Measurements from ENCODE around the gene SOD2. TPM values are rescaled to one million over a fixed set of nuclear protein-coding genes. Genes with fewer than 3 reads are reported as not detected.
"Not testable (repeated sequence)": the region's sequence is repeated elsewhere in the genome, so short reads cannot be mapped to it uniquely, and the experiment has no call there.

SOD2 gene
- total RNA-seq, 2 donors from 2014 or later = 138 to 1,181 TPM

DNA sequence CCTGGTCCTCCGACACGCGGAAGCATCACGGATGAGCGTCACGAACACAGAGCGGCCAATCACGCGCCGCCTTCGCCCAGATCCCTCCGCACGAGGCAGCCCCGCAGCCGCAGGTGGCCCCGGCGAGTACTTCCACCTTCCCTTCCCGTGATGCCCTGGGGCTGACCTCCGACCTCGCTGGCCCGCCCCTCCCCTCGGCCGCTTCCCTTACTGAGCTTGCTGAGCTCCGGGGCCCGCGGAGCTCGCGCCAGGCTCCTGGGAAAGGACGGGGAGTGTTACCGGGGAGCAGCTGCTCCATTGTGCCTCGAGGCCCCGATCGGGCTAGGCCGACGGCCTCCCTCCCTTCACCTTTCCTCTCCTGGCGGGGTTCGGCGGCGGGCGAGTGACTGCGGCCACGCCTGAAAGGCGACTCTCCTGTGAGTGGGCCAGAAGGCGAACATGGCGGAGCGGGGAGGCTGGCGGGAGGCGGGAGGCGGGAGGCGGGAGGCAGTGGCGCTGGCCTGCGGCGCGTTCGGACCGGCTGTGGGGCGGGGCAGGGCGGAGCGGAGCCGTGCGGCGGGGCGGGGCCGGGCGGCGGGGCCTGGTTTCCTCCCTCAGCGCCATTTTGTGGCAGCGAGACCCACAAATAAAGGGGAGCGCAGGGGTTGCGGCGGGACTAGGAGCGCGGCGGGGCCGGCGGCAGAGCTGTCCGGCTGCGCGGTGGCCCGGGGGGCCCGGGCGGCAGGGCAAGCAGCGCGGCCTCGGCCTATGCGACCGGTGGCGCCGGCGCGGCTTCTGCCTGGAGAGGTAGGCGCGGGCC, 34.1 kb upstream of the SOD2 start, which contains the start of gene WTAP:
TSS of gene WTAP (plus strand) at position 589 of the 799 bp plus-strand sequence. CDS start 8,760 bp downstream, outside the sequence.
- Histone ChIP-seq H3K36me3 (no peaks in the 10 kb centered on the region), H3K27me3 (replicated peaks; ENCODE audit: insufficient read depth) (no peaks in the 10 kb centered on the region), H3K9me3 (no peaks in the 10 kb centered on the region), H3K27ac (peak within 1 kb of the TSS; percentile 97 to 99), H3K4me1 (ENCODE audit: control insufficient read depth in 1 of 2, low read depth in 2 of 2) (peaks cover 33 to 45% of the 10 kb centered on the region in 2 donors), H3K4me3 (peak within 1 kb of the TSS; percentile 89)
- TF ChIP-seq, protein P1, sequence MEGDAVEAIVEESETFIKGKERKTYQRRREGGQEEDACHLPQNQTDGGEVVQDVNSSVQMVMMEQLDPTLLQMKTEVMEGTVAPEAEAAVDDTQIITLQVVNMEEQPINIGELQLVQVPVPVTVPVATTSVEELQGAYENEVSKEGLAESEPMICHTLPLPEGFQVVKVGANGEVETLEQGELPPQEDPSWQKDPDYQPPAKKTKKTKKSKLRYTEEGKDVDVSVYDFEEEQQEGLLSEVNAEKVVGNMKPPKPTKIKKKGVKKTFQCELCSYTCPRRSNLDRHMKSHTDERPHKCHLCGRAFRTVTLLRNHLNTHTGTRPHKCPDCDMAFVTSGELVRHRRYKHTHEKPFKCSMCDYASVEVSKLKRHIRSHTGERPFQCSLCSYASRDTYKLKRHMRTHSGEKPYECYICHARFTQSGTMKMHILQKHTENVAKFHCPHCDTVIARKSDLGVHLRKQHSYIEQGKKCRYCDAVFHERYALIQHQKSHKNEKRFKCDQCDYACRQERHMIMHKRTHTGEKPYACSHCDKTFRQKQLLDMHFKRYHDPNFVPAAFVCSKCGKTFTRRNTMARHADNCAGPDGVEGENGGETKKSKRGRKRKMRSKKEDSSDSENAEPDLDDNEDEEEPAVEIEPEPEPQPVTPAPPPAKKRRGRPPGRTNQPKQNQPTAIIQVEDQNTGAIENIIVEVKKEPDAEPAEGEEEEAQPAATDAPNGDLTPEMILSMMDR (IDR thresholded peaks at IDR 0.05) = no peak
- DNase-seq (ENCODE audit: low spot score) = peak; percentile 62
- ATAC-seq (ENCODE audit: insufficient number of reproducible peaks, low FRiP score, low read depth) = peak; percentile 89

DNA sequence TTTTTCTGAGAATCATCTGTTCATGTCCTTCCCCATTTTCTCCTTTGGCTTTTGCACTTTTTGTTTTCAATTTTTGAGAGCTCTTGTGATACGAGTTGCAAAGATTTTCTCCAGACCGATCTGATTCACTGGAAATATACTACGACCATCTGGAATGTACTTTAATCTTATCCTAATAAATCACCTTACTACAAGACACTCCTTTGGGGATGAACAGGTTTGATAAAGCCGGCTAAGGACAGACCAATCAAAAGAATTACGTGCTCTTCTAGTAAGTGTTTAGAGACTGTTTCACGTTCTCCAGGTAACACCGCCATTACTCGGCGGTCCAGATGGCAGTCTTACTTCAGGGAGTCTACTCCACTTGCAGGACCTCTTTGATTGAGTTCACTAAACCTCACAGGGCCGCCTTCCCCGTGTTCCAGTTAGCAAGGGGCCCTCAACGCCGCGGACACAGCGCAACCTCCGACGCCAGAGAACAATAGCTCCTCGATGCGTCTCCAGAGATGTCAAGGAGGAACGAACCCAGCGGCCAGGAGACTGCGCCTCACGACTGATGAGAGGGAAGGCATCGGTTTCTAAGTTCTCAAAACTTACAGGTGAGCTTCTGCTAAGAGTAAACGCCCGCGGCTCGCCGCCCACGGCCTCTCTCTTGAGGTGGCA, 33.3 kb upstream of the SOD2 start:
- H3K27ac ChIP-seq = peak overlapping the region; percentile 97 to 99
- peak overlapping the region; percentile 89 for H3K4me3 ChIP-seq
- ATAC-seq (ENCODE audit: insufficient number of reproducible peaks, low FRiP score, low read depth) = peak; percentile 17
- H3K4me1 ChIP-seq (ENCODE audit: control insufficient read depth in 1 of 2, low read depth in 2 of 2) = peaks cover 27 to 38% of the 10 kb centered on the region in 2 donors
- no peaks in the 10 kb centered on the region for H3K9me3 ChIP-seq
- no peak for DNase-seq (ENCODE audit: low spot score)
- H3K27me3 ChIP-seq (replicated peaks; ENCODE audit: insufficient read depth) = no peaks in the 10 kb centered on the region
- no peaks in the 10 kb centered on the region for H3K36me3 ChIP-seq
- TF ChIP-seq, protein P1 (IDR thresholded peaks at IDR 0.05) = no peak

DNA sequence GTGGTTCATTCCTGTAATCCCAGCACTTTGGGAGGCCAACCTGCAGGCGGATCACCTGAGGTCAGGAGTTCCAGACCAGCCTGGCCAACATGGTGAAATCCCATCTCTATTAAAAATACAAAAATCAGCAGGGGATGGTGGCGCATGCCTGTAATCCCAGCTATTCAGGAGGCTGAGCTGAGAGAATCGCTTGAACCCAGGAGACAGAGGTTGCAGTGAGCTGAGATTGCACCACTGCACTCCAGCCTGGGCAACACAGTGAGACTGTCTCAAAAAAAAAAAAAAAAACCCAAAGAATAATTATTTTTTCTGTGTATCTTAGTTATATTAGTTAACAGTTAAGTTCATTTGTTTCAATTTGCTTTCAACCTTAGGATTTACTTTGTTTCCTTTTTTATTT, 32.2 kb upstream of the SOD2 start:
- H3K27ac ChIP-seq; H3K36me3 ChIP-seq; H3K9me3 ChIP-seq; DNase-seq (ENCODE audit: low spot score); H3K4me3 ChIP-seq; ATAC-seq (ENCODE audit: insufficient number of reproducible peaks, low FRiP score, low read depth); H3K27me3 ChIP-seq (replicated peaks; ENCODE audit: insufficient read depth): not testable (repeated sequence)
- peaks cover 15 to 26% of the 10 kb centered on the region in 2 donors for H3K4me1 ChIP-seq (ENCODE audit: control insufficient read depth in 1 of 2, low read depth in 2 of 2)

DNA sequence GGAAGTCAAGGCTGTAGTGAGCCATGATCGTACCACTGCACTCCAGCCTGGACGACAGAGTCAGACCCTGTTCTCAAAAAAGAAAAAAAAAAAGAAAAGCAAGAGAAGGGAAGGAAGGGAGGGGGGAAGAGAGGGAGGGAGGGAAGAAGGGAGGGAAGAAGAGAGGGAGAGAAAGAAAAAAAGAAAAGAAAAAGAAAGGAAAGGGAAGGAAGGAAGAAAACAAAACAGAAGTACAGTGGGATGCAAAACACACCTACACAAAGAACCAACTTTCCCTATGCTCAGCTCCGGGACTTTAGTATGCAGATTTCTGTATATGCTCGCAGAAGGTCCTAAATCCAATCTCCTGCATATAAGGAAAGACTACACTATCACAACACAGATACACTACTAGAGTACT, 31.7 kb upstream of the SOD2 start:
- Histone ChIP-seq H3K4me1 (ENCODE audit: control insufficient read depth in 1 of 2, low read depth in 2 of 2) (peaks cover 11 to 22% of the 10 kb centered on the region in 2 donors), H3K9me3 (no peaks in the 10 kb centered on the region), H3K4me3 (no peak overlapping the region), H3K27me3 (replicated peaks; ENCODE audit: insufficient read depth) (no peaks in the 10 kb centered on the region), H3K36me3 (no peaks in the 10 kb centered on the region), H3K27ac (no peak overlapping the region)
- TF ChIP-seq, protein P1 (IDR thresholded peaks at IDR 0.05) = no peak
- ATAC-seq (ENCODE audit: insufficient number of reproducible peaks, low FRiP score, low read depth) (no peak), DNase-seq (ENCODE audit: low spot score) (no peak)

DNA sequence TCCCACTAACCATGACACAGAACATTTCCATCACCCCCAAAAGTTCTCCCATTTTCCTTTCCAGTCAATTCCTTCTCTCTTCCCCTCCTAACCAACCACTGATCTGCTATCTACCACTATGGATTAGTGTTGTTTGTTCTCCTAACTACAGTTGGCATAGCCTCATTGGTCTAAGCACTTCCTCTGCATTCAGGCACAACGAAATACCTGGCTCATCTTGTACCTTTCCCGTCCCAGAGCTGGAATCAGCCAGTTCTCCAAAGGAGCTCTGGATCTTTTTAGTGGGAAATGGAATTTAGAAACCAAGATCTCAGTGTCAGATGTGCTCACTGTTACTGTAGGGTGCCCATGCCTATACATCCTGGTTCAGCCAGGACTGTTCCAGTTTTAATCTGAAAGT, 30.2 kb upstream of the SOD2 start:
- no peaks in the 10 kb centered on the region for H3K36me3 ChIP-seq

More for the DNA sequence above, 30.2 kb upstream of the SOD2 start:
- Histone ChIP-seq H3K9me3 (no peaks in the 10 kb centered on the region), H3K4me1 (ENCODE audit: control insufficient read depth in 1 of 2, low read depth in 2 of 2) (peaks cover 0 to 9% of the 10 kb centered on the region in 2 donors), H3K4me3 (no peak overlapping the region), H3K27ac (no peak overlapping the region), H3K27me3 (replicated peaks; ENCODE audit: insufficient read depth) (no peaks in the 10 kb centered on the region)
- DNase-seq (ENCODE audit: low spot score) = no peak
- ATAC-seq (ENCODE audit: insufficient number of reproducible peaks, low FRiP score, low read depth) = no peak
- TF ChIP-seq, protein P1 (IDR thresholded peaks at IDR 0.05) = no peak

All from thoracic aorta (tissue), 2 donors.